GM19238 (cell line): ENCODE measurements around the gene HOPX.
"Not testable (repeated sequence)": the region's sequence is repeated elsewhere in the genome, so short reads cannot be mapped to it uniquely, and the experiment has no call there.

ENCODE experiments used
- DNase-seq: peaks from one replicate; pipeline ENCODE4 v3.0.0; 2011; ENCODE audit warnings: low spot score; ENCODE audit not compliant: insufficient read length

The HOPX gene

DNA sequence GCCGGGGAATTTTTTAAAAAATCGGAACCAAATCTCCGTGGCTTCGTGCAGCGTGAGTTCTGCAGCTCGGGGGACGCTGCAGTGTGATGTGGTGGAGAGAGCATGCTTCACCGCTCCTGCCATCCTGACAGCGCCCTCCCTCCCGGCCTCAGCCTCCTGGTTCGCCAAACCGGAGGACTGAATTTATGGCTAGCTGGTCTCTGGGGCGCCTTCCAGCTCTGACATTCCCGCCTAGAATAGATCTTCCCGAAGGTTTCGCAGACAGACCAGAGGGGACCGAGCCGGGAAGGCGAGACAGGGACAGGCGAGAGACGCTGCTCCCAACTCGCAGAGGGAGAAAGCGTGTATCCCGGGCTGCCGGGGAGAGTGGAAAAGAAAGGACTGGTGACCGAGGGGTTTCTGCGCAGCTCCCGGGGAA, 25.9 kb downstream of the HOPX start:
- no peak for DNase-seq

DNA sequence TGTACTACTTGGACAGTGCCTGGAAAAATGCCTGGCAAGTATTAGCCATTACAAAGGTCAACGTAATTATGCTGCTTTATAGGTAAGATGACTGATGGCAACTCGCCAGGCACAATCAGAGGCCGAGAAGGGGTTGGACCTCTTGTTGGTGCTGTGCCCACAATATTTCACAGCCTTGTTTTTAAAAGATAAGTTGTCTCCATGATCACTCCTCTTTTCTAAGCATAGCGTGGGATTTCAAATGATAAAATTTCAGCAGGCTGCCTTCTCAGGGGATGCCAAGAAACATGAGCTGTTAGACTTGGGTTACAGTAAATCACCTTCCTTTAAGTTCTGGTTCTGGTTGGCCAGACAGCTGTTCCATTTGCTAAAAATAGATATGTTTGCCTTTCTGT, 26.9 kb downstream of the HOPX start:
- no peak for DNase-seq

DNA sequence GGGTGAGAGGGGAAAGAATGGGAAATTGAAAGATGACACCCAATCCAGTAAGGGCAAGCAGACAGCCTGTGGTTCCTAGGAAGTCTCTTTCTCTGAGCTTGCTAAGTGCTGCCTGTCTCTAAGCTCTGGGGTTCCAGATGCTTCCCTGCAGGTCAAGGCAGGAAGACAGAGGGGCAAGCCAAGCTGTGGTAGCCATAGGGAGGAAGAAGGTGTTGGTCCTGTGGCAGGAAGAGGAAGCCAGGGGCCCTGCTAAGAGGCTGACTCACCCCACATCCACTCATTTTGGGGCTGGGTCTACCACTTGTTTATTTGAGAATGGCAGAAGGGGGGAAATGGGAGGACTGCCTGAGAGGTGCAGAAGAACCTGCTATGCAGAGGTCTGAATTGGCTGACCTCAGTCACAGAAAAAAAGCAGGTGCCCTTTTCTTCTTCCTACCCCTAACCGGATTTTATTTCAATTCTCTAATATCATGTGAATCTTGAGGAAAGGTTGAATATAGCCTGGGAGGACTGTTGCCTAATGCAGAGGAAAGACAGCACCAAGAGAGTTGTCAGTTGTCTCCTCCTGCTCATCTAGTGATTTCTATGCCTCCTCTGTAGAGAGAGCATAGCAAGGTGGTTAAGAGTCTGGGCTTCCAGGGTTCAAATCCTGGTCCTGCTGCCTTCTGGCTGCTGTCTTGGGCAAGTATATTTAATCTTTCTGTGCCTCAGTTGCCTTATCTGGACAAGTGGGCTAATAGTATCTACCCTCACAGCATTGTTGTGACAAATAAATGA, 27.4 kb downstream of the HOPX start:
- DNase-seq = no peak

DNA sequence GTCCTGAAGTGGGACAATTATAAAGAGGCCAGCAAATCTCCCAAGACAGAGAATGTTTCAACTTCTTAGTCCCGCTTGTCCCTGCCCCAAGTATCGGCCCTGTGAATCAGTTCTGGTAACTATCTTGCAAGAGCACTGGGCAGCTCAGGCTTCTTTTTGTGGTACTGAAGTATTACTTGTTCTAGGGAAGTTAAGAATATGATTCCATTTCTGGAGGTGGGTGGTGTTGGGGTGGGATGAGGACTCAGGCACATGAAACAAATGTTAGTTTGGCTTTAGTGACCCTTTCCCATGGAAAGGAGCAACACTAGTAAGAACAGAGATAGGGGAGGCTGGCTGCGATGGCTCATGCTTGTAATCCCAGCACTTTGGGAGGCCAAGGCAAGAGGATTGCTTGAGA, 28.9 kb downstream of the HOPX start:
- no peak for DNase-seq

- no peak for DNase-seq
Measured at GRCh38 chr4:56651056-56651350, 30.1 kb downstream of the HOPX start.

- no peak for DNase-seq
Measured at GRCh38 chr4:56650262-56651055, 30.6 kb downstream of the HOPX start.

- no peak for DNase-seq
Measured at GRCh38 chr4:56649445-56650261, 31.4 kb downstream of the HOPX start.

- DNase-seq = no peak
Measured at GRCh38 chr4:56648824-56649151, 32.3 kb downstream of the HOPX start.

DNA sequence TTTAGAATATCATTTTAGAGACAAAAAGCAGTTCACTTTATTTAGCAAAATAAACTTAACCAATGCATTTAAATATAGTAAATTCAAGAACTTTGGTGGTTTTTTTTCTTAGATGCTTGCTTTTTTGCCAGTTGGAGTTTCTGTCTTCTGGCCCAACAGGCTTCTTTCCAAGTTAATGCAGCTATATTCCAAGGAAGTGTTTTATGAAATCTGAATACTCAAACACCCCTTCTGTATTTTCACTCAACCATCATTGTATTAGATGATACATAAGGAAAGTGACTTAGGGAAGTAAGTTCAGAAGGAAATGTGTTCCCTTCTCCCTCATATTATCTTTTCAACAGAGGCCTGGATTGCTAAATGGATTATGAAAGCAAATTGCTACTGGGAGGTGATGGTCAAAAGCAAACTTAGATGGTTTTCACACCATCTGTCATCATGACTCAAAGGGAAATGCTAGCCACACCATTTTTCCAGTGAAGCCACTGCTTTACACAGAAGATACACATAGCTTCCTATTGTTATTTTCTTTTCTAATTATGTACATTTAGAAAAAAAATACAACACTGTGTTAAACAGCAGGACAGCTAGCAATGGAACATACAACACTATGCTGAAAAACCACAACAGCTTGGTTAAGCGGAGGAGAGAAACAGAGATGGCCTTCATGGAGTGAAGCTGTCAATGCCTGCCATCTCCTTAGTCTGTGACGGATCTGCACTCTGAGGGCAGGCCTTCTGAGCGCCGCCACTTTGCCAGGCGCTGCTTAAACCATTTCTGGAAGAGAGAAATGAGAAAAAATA, 32.9 kb downstream of the HOPX start:
- DNase-seq = no peak

DNA sequence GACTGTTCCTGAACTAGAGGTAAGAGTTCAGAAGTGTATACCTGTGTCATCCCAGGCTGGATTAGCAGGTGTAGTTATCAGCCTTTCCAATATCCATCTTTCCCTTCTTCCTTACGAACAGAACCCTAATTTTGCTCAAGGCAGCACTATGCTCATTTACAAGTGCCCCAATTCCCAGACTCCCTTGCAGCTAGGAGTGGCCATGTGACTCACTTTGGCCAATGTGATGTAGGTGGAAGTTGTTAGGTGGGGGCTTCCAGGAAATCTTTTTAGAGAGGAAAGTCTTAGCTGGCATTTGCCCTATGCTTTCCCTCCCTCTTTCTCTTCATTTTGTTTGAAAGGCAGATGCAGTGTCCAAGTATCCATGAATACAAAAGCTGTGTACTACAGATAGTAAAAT, 34.8 kb downstream of the HOPX start:
- no peak for DNase-seq

- no peak for DNase-seq
Measured at GRCh38 chr4:56643596-56643995, 37.5 kb downstream of the HOPX start.

DNA sequence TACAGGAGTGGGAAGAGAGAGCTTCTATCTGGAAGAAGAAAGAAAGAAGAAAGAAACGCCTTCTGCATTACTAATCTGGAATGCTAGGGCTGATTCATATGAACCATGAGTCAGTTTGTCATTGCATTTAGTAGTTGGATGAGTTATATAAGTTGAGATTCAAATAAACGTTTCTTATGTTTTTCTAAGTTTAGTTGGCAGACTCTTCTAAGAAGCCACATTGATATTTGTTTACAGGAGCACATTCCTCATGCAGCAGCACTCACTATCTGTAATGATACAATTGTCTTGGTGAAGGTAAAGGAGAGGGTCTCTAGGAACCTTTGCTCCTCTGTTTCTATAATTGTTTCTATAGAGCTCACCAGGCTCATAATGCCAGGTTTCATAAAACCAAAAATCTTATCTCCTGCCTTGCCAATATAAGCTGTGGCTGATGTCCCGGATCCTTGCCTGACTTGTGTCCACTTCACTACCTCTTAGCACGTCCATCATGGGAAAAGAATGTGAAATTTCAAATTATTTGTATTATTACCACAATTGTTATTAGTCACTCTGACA, 39.5 kb downstream of the HOPX start:
- DNase-seq = no peak

DNA sequence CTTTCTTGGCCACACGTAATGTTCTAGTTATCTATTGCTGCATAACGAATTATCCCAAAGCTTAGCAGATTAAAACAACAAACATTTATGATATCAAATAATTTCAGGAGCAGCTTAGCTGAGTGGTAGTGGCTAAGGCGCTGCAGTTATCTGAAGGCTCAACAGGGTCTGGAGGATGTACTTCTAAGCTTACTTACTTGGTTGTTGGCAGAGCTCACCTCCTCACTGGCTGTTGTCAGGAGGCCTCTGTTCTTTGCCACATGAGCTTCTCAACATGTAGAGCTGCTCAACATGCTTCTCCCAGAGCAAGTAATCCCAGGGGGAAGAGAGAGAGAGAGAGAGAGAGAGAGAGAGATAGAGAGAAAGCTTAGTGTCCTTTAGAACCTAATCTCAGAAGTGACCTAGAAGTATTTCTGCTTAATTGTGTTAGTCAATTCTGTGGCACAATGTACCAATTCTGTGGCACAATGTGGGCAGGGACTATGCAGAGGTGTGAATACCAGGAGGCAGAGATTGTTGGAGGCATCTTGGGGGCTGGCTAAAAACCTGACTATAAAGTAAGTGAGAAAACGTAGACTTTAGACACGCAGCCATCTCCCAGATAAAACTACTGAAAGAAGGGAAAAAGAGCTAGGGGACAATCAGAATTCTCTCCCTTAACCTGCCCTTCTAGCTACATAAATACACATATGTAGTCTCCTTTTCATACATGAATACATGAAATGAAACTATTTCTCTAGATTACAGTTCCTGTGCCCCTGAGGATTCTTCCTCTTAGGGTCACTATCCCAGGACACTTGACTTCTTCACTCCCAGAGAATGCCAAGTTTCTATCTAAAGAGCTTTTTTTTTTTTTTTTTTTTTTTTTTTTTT, 40.2 kb downstream of the HOPX start:
- DNase-seq = no peak

DNA sequence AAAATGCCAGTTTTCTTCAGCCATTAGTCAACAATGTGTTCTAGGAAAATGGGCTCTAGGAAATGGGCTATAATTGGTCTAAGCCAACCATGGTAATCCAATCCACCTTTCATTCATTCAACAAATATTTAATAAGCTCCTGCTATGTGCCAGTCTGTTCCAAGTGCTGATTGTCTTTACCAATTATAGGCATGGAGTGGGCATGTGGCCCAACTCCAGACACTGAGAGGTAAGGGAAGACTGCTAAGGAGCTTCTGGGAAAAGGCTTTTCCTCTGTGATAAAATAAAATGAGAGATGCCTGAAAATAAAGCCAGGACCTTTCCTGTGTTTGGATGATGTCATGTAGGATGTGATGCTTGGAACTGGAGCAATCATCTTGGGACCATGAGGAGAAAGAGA, 43.3 kb downstream of the HOPX start:
- DNase-seq = no peak

DNA sequence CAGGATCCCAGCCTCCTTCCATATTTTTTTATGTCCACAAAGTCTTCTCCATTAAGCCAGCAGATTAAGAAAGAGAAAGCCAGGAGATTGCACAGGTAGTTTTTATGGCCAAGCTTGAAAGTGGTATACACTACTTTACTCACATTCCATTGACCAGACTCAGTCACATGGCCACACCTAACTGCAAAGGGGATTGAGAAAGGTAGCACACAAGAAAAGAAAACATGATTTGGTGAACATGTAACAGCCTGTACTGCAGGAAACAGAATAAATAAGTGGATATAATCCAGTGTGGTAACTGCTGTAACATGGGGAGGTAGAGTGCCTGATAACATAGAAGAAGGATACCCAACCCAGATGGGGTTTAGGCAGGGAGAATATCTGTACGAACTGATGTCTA, 43.9 kb downstream of the HOPX start:
- no peak for DNase-seq

DNA sequence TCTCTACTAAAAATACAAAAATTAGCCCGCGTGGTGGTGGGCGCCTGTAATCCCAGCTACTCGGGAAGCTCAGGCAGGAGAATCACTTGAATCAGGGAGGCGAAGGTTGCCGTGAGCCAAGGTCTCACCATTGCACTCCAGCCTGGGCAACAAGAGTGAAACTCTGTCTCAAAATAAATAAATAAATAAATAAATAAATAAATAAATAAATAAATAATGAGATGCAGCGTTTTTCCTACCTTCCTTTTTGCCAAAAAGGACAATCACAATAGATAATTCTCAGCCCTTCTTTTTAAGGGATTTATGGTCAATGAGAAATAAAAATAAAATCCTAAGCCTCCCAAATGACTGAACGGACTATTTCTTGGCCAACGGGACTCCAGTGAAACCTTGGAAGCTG, 46.1 kb downstream of the HOPX start:
- not testable (repeated sequence) for DNase-seq

GRCh38 chr4:56633486-56633885, 47.6 kb downstream of the HOPX start:
- DNase-seq = no peak

- DNase-seq = no peak
Measured at GRCh38 chr4:56630876-56631666, 50.0 kb downstream of the HOPX start.

- DNase-seq = no peak
Measured at GRCh38 chr4:56628592-56628991, 52.5 kb downstream of the HOPX start.
